ENCODE results near the gene ACBD4.

DNA sequence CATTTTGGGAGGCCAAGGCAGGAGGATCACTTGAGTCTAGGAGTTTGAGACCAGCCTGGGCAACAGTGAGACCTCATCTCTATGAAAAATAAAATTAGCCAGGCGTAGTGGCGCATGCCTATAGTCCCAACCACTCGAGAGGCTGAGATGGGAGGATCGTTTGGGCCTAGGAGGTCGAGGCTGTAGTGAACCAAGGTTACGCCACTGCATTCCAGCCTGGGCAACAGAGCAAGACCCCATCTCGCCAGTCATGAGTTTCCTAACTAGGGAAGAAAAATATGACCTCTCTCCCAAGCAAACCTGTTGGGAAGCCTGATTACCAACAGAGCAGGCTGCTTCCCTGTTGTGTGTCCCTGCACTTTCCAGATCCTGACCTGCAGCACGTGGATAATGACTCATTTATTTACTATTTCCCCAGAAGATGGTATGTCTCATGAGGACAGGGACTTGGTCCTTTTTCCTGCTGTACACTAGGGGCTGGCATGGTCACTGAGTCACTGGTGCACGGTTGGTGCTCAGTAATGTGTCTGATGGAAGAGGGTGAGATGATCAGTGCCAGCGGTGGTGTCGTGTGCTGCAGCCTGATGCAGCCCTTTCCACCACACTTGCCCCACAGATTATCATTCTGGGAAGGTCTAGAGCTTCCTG is 43.6 kb upstream of the ACBD4 start:
- no peak for TF ChIP-seq POLR2A (IDR thresholded peaks at IDR 0.05)
- TF ChIP-seq, protein P1, sequence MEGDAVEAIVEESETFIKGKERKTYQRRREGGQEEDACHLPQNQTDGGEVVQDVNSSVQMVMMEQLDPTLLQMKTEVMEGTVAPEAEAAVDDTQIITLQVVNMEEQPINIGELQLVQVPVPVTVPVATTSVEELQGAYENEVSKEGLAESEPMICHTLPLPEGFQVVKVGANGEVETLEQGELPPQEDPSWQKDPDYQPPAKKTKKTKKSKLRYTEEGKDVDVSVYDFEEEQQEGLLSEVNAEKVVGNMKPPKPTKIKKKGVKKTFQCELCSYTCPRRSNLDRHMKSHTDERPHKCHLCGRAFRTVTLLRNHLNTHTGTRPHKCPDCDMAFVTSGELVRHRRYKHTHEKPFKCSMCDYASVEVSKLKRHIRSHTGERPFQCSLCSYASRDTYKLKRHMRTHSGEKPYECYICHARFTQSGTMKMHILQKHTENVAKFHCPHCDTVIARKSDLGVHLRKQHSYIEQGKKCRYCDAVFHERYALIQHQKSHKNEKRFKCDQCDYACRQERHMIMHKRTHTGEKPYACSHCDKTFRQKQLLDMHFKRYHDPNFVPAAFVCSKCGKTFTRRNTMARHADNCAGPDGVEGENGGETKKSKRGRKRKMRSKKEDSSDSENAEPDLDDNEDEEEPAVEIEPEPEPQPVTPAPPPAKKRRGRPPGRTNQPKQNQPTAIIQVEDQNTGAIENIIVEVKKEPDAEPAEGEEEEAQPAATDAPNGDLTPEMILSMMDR (IDR thresholded peaks at IDR 0.05) = no peak
